DMS114 treated with DMSO at 0.1 percent for 48 hours (cell line): Measurements from ENCODE around the gene UBE3D.
"Not testable (repeated sequence)": the region's sequence is repeated elsewhere in the genome, so short reads cannot be mapped to it uniquely, and the experiment has no call there.

Experiments used
- DNase-seq: peaks from one replicate; lab custom pipeline; 2025; ENCODE audit not compliant: unreplicated experiment; lab: John Stamatoyannopoulos, UW

UBE3D gene

GRCh38 chr6:83055366-83055964 lies 10.2 kb downstream of the UBE3D start:
- peak; percentile 15 for DNase-seq

GRCh38 chr6:83053678-83054077 lies 12.0 kb downstream of the UBE3D start:
- DNase-seq = no peak

GRCh38 chr6:83051377-83052172 lies 14.1 kb downstream of the UBE3D start:
- DNase-seq = no peak

- no peak for DNase-seq
These were observed 18.4 kb downstream of the UBE3D start for GRCh38 chr6:83047065-83047754.

- DNase-seq = no peak
These were observed 21.4 kb downstream of the UBE3D start for GRCh38 chr6:83044091-83044768.

- no peak for DNase-seq
These were observed 23.1 kb downstream of the UBE3D start for GRCh38 chr6:83042467-83043053.

- DNase-seq = no peak
These were observed 27.4 kb downstream of the UBE3D start for GRCh38 chr6:83038246-83038645.

GRCh38 chr6:83031689-83032088 lies 34.0 kb downstream of the UBE3D start:
- DNase-seq = no peak

GRCh38 chr6:83019741-83020140 lies 45.9 kb downstream of the UBE3D start:
- DNase-seq = no peak

GRCh38 chr6:83011131-83011530 lies 54.5 kb downstream of the UBE3D start:
- not testable (repeated sequence) for DNase-seq

GRCh38 chr6:83008626-83009025 lies 57.0 kb downstream of the UBE3D start:
- DNase-seq = no peak

- no peak for DNase-seq
These were observed 59.3 kb downstream of the UBE3D start for GRCh38 chr6:83006270-83006905.

- no peak for DNase-seq
These were observed 69.5 kb downstream of the UBE3D start for GRCh38 chr6:82996156-82996555.

GRCh38 chr6:82995066-82995465 lies 70.6 kb downstream of the UBE3D start:
- no peak for DNase-seq

GRCh38 chr6:82989736-82990290 lies 75.8 kb downstream of the UBE3D start:
- no peak for DNase-seq

GRCh38 chr6:82988930-82989351 lies 76.7 kb downstream of the UBE3D start:
- no peak for DNase-seq

- DNase-seq = no peak
These were observed 77.7 kb downstream of the UBE3D start for GRCh38 chr6:82987951-82988350.

- DNase-seq = no peak
These were observed 78.2 kb downstream of the UBE3D start for GRCh38 chr6:82987416-82987815.

GRCh38 chr6:82984720-82985119 lies 80.9 kb downstream of the UBE3D start:
- no peak for DNase-seq

GRCh38 chr6:82980086-82980485 lies 85.6 kb downstream of the UBE3D start:
- DNase-seq = no peak
